ENCODE measurements around the gene MLLT1.

DNA sequence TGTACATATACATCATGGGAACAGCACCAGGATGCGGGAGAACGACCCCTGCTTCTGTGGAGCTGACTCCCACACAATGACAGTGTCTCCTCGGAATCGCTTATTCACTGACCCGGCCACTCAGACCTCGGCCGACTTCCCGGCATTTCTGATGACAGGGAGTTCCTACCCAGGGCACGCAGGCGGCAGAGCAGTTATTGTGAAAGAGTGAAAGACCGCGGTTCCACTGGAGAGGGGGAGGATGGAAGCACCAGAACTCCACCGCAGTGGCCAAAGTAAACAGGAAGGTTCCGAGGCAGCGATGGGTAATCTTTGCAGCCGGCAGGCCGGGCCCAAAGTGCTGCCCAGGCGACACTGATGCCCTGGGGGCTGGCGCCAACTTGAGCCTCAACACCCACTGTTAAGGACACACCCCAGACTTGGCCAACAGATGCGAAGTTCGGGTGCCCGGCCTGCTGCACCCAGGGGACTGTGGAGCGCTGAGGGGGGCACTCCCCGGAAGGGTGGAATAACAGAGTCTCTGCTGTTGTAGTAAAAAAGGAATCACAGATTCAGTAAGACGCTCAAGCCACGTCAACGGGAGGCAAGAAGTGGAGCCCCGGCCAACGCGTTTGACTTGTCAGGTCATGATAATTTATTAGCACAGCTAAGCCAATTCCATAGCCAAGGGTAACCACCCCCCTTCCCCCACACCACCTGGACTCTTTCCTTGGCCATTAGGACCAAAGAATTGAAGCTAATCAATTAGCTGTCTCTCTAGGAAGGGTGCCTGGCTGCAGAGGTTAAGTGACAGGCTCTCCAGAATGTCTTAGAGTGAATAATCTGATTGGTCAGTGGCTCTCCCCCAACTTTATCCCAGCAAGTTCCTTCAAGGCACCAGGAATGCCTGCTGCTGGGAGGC lies 5.8 kb downstream of the MLLT1 start:
- TF ChIP-seq, protein P1, sequence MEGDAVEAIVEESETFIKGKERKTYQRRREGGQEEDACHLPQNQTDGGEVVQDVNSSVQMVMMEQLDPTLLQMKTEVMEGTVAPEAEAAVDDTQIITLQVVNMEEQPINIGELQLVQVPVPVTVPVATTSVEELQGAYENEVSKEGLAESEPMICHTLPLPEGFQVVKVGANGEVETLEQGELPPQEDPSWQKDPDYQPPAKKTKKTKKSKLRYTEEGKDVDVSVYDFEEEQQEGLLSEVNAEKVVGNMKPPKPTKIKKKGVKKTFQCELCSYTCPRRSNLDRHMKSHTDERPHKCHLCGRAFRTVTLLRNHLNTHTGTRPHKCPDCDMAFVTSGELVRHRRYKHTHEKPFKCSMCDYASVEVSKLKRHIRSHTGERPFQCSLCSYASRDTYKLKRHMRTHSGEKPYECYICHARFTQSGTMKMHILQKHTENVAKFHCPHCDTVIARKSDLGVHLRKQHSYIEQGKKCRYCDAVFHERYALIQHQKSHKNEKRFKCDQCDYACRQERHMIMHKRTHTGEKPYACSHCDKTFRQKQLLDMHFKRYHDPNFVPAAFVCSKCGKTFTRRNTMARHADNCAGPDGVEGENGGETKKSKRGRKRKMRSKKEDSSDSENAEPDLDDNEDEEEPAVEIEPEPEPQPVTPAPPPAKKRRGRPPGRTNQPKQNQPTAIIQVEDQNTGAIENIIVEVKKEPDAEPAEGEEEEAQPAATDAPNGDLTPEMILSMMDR (IDR thresholded peaks at IDR 0.05): no peak
- no peak for TF ChIP-seq POLR2A (IDR thresholded peaks at IDR 0.05)

All from lower leg skin (tissue), 3 donors.